ENCODE results near the gene AMOT. TPM values are rescaled to one million over a fixed set of nuclear protein-coding genes. Genes with fewer than 3 reads are reported as not detected.

Gene AMOT
- total and polyA plus RNA-seq, 11 donors, result 0.61 to 10.5 (median 6.0) TPM

- peaks cover 0 to 3% (median 0%) of the 10 kb centered on the region in 9 donors for H3K27me3 ChIP-seq
- 46 to 84% (median 68%) methylated on average over 3 of the region's 3 CpGs for WGBS, 4 donors
- no peak for ATAC-seq
Measured at GRCh38 chrX:112877771-112878173, 37.1 kb upstream of the AMOT start.

DNA sequence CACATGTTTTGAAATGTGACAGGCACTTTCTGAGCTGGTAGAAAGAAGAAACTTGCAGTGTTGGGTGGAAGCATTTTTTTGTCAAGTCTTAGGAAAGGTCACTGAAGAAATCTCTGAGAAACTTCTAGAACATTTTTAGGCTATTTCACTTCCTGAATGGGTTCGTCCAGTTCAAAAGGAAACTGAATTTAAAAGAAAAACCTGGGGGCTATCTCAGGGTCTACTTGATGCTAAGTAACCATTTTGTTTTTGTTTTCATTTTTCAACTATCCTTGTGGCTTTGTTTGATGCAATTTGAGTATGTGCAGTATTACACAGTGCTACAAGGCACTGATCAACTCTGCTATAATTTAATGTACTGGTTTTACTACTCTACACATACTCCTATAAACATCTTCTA lies 34.0 kb upstream of the AMOT start:
- Histone ChIP-seq H3K36me3 (no peaks in the 10 kb centered on the region), H3K27ac (no peak overlapping the region), H3K4me1 (no peaks in the 10 kb centered on the region), H3K9me3 (no peaks in the 10 kb centered on the region), H3K4me3 (no peak overlapping the region), H3K27me3 (peaks cover 0 to 3% (median 0%) of the 10 kb centered on the region in 9 donors)
- no peak for TF ChIP-seq POLR2A (IDR thresholded peaks at IDR 0.05)
- TF ChIP-seq, protein P1, sequence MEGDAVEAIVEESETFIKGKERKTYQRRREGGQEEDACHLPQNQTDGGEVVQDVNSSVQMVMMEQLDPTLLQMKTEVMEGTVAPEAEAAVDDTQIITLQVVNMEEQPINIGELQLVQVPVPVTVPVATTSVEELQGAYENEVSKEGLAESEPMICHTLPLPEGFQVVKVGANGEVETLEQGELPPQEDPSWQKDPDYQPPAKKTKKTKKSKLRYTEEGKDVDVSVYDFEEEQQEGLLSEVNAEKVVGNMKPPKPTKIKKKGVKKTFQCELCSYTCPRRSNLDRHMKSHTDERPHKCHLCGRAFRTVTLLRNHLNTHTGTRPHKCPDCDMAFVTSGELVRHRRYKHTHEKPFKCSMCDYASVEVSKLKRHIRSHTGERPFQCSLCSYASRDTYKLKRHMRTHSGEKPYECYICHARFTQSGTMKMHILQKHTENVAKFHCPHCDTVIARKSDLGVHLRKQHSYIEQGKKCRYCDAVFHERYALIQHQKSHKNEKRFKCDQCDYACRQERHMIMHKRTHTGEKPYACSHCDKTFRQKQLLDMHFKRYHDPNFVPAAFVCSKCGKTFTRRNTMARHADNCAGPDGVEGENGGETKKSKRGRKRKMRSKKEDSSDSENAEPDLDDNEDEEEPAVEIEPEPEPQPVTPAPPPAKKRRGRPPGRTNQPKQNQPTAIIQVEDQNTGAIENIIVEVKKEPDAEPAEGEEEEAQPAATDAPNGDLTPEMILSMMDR (IDR thresholded peaks at IDR 0.05), result no peak
- DNase-seq, result no peak
- intact Hi-C loops (cut with DNase I), result no loop called here
- no peak for ATAC-seq
- WGBS, 4 donors, result 19 to 34% (median 29%) methylated on average over 1 of the region's 1 CpG

More at GRCh38 chrX:112877771-112878173, 37.1 kb upstream of the AMOT start:
- Histone ChIP-seq H3K4me3 (no peak overlapping the region), H3K27ac (no peak overlapping the region), H3K36me3 (no peaks in the 10 kb centered on the region), H3K9me3 (no peaks in the 10 kb centered on the region), H3K4me1 (no peaks in the 10 kb centered on the region)
- TF ChIP-seq, protein P1 (IDR thresholded peaks at IDR 0.05), result no peak
- TF ChIP-seq POLR2A (IDR thresholded peaks at IDR 0.05), result no peak
- no peak for DNase-seq
- intact Hi-C loops (cut with DNase I), result no loop called here

DNA sequence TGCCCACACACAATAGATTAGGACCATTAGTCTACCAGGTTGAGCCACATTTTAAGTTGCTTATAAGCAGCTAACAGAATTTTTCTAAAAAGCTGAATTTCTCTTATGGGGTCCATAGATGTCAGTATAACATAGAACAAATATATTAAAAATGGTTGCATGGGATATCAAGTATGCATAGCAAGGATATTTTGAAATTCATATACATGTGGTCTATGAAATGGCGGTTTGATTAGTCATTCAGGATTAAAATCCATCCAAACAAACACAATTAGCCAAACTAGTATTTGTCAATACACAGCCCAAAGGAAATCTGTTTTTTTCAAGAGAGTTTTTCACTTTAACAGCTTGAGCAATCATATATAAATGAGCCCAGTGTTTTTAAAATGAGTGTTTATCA lies 33.5 kb upstream of the AMOT start:
- no peak for ATAC-seq
- 50 to 61% (median 55%) methylated on average over 1 of the region's 1 CpG for WGBS, 4 donors
- Histone ChIP-seq H3K9me3 (no peaks in the 10 kb centered on the region), H3K4me3 (no peak overlapping the region), H3K27ac (no peak overlapping the region), H3K27me3 (peaks cover 0 to 3% (median 0%) of the 10 kb centered on the region in 9 donors), H3K4me1 (no peaks in the 10 kb centered on the region), H3K36me3 (no peaks in the 10 kb centered on the region)
- intact Hi-C loops (cut with DNase I), result no loop called here
- TF ChIP-seq POLR2A (IDR thresholded peaks at IDR 0.05), result no peak
- TF ChIP-seq, protein P1 (IDR thresholded peaks at IDR 0.05), result peak in 6 of 12 donors; percentile 14 to 26 (median 16)
- no peak for DNase-seq

- WGBS, 4 donors, result 81 to 92% (median 88%) methylated on average over 3 of the region's 3 CpGs
- Histone ChIP-seq H3K36me3 (no peaks in the 10 kb centered on the region), H3K27me3 (peaks cover 0 to 6% (median 0%) of the 10 kb centered on the region in 9 donors), H3K9me3 (no peaks in the 10 kb centered on the region), H3K27ac (no peak overlapping the region), H3K4me3 (no peak overlapping the region), H3K4me1 (no peaks in the 10 kb centered on the region)
- TF ChIP-seq, protein P1 (IDR thresholded peaks at IDR 0.05), result no peak
- no peak for TF ChIP-seq POLR2A (IDR thresholded peaks at IDR 0.05)
- no peak for ATAC-seq
- intact Hi-C loops (cut with DNase I), result no loop called here
- DNase-seq, result no peak
Measured at GRCh38 chrX:112868586-112868985, 28.0 kb upstream of the AMOT start.
